Cardiac fibroblast (primary cell): ENCODE measurements around the gene ZNF124.
"Not testable (repeated sequence)": the region's sequence is repeated elsewhere in the genome, so short reads cannot be mapped to it uniquely, and the experiment has no call there.

Experiments
- DNase-seq, 2 donors: peaks; one replicate each; pipeline versions ENCODE4 v3.0.0 to v3.0.0-alpha.2; 2010; ENCODE audit warnings: low read depth in 2 of 2
- H3K4me3 ChIP-seq, 2 donors: replicated peaks in 1 of 2; 1 replicate in 1 of 2; 2 replicates in 1 of 2; pipeline ENCODE4 v1.5.1; 2011; ENCODE audit warnings: low read depth in 2 of 2, low read length in 2 of 2, mild to moderate bottlenecking in 2 of 2, moderate library complexity in 1 of 2
- CTCF ChIP-seq: IDR thresholded peaks from one replicate; pipeline ENCODE4 v1.5.1; 2011; ENCODE audit warnings: low read depth, mild to moderate bottlenecking, low read length, inconsistent platforms

Gene ZNF124

GRCh38 chr1:247147781-247148180 is 24.0 kb downstream of the ZNF124 start:
- no peak overlapping the region for H3K4me3 ChIP-seq
- DNase-seq = no peak
- TF ChIP-seq CTCF = no peak

GRCh38 chr1:247147120-247147519 is 24.7 kb downstream of the ZNF124 start:
- H3K4me3 ChIP-seq, DNase-seq: not testable (repeated sequence)

- H3K4me3 ChIP-seq = no peak overlapping the region
- no peak for DNase-seq
- no peak for TF ChIP-seq CTCF
Observed at GRCh38 chr1:247146671-247147070, 25.1 kb downstream of the ZNF124 start.

GRCh38 chr1:247145279-247145678 is 26.5 kb downstream of the ZNF124 start:
- no peak for TF ChIP-seq CTCF

GRCh38 chr1:247139557-247139956 is 32.3 kb downstream of the ZNF124 start:
- not testable (repeated sequence) for H3K4me3 ChIP-seq, DNase-seq

More at GRCh38 chr1:247145279-247145678, 26.5 kb downstream of the ZNF124 start:
- H3K4me3 ChIP-seq = no peak overlapping the region
- no peak for DNase-seq

GRCh38 chr1:247131236-247131635 is 40.6 kb downstream of the ZNF124 start:
- no peak for TF ChIP-seq CTCF
- no peak overlapping the region for H3K4me3 ChIP-seq
- no peak for DNase-seq

GRCh38 chr1:247127519-247128282 is 44.1 kb downstream of the ZNF124 start:
- peak overlapping the region in 1 of 2 donors; percentile 10 for H3K4me3 ChIP-seq
- not testable (repeated sequence) for DNase-seq

GRCh38 chr1:247126601-247127000 is 45.2 kb downstream of the ZNF124 start:
- DNase-seq, H3K4me3 ChIP-seq: not testable (repeated sequence)

GRCh38 chr1:247126166-247126565 is 45.7 kb downstream of the ZNF124 start:
- DNase-seq, H3K4me3 ChIP-seq: not testable (repeated sequence)
